ENCODE results near the gene RPUSD4.

The RPUSD4 gene

GRCh38 chr11:126181939-126182730, 29.3 kb downstream of the RPUSD4 start:
- DNase-seq: no peak

GRCh38 chr11:126176853-126177470, 34.5 kb downstream of the RPUSD4 start:
- DNase-seq: no peak

GRCh38 chr11:126175393-126175792, 36.1 kb downstream of the RPUSD4 start:
- DNase-seq: no peak

- DNase-seq: no peak
Measured at GRCh38 chr11:126174816-126175215, 36.6 kb downstream of the RPUSD4 start.

GRCh38 chr11:126173257-126173656, 38.2 kb downstream of the RPUSD4 start:
- no peak for DNase-seq

GRCh38 chr11:126172596-126173038, 38.8 kb downstream of the RPUSD4 start:
- DNase-seq: peak; percentile 56 to 68

- DNase-seq: no peak
Measured at GRCh38 chr11:126169291-126169690, 42.2 kb downstream of the RPUSD4 start.

GRCh38 chr11:126167488-126167887, 44.0 kb downstream of the RPUSD4 start:
- no peak for DNase-seq

- DNase-seq: no peak
Measured at GRCh38 chr11:126166413-126166812, 45.0 kb downstream of the RPUSD4 start.

- no peak for DNase-seq
Measured at GRCh38 chr11:126165757-126166156, 45.7 kb downstream of the RPUSD4 start.

- no peak for DNase-seq
Measured at GRCh38 chr11:126165311-126165720, 46.1 kb downstream of the RPUSD4 start.

- DNase-seq: no peak
Measured at GRCh38 chr11:126164781-126165180, 46.7 kb downstream of the RPUSD4 start.

GRCh38 chr11:126163779-126164178, 47.7 kb downstream of the RPUSD4 start:
- DNase-seq: no peak

- DNase-seq: no peak
Measured at GRCh38 chr11:126163074-126163700, 48.3 kb downstream of the RPUSD4 start.

- DNase-seq: no peak
Measured at GRCh38 chr11:126162306-126163030, 49.0 kb downstream of the RPUSD4 start.

- DNase-seq: no peak
Measured at GRCh38 chr11:126161023-126161391, 50.4 kb downstream of the RPUSD4 start.

GRCh38 chr11:126160345-126161022, 51.0 kb downstream of the RPUSD4 start:
- no peak for DNase-seq

- DNase-seq: no peak
Measured at GRCh38 chr11:126159719-126160344, 51.6 kb downstream of the RPUSD4 start.

- no peak for DNase-seq
Measured at GRCh38 chr11:126158054-126158791, 53.2 kb downstream of the RPUSD4 start.

- DNase-seq: no peak
Measured at GRCh38 chr11:126157326-126158030, 54.0 kb downstream of the RPUSD4 start.

GRCh38 chr11:126156814-126157213, 54.6 kb downstream of the RPUSD4 start:
- no peak for DNase-seq

All from inflammatory macrophage (primary cell).